ENCODE results near the gene CCNDBP1. TPM values are rescaled to one million over a fixed set of nuclear protein-coding genes. Genes with fewer than 3 reads are reported as not detected.

Gene CCNDBP1
- total and polyA plus RNA-seq, 2 of the 8 experiments (the other 6 are each of a cell fraction or from before 2014, with no cell fraction given) = 23.4 to 29.0 TPM

DNA sequence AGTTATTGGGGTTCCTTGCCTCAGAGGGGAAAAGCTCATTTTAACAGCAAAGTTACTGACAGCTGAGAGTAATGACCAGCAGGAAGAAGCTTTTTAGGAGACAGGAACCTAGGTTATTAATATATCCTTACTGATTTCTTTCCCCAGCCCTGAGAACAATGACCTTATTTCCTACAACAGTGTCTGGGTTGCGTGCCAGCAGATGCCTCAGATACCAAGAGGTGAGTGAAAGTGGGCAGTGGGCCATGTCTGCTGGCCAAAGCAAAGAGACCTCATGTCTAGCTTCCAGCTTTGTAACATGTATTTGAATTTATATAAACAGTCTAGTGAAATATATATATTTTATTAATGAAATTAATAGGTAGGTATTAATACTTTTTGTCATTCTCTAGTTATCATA, 5.0 kb downstream of the CCNDBP1 start:
- DNase-seq (ENCODE audit: low read depth in 1 of 2, low spot score in 2 of 2) = no peak
- no peaks in the 10 kb centered on the region for H3K27me3 ChIP-seq (replicated peaks in 1 of 4; ENCODE audit: control insufficient read depth in 3 of 4, extremely low read depth in 1 of 4, insufficient read depth in 3 of 4, low read length in 3 of 4)
- POLR2A ChIA-PET (ENCODE audit: partially characterized antibody) = no interaction called here
- TF ChIP-seq SAP30 (IDR thresholded peaks at IDR 0.05; ENCODE audit: insufficient read depth, insufficient replicate concordance, low read length) (no peak), RFX5 (IDR thresholded peaks at IDR 0.05; ENCODE audit: borderline replicate concordance, low read depth, low read length) (no peak), TCF12 (IDR thresholded peaks at IDR 0.05; ENCODE audit: low read depth, low read length) (no peak), CBX5 (IDR thresholded peaks at IDR 0.05; ENCODE audit: low read depth, low read length) (no peak), KDM4A (IDR thresholded peaks at IDR 0.05; ENCODE audit: low read depth, low read length, severe bottlenecking) (no peak), EP300 (IDR thresholded peaks at IDR 0.05; ENCODE audit: borderline replicate concordance in 1 of 2, low read depth in 2 of 2, low read length in 2 of 2) (no peak)

More for the DNA sequence above, 5.0 kb downstream of the CCNDBP1 start:
- Histone ChIP-seq H3K79me1 (ENCODE audit: low read depth, low read length) (no peaks in the 10 kb centered on the region), H2BK20ac (ENCODE audit: low read length) (no peak overlapping the region), H4K20me1 (replicated peaks in 1 of 2; ENCODE audit: control insufficient read depth in 1 of 2, insufficient read depth in 2 of 2, low read length in 2 of 2) (peaks cover 0 to 2% of the 10 kb centered on the region in 2 experiments), H2BK5ac (ENCODE audit: low read depth, low read length) (no peak overlapping the region), H2BK12ac (ENCODE audit: low read depth, low read length) (no peak overlapping the region), H4K5ac (ENCODE audit: insufficient read length, low read depth, low read length) (no peak overlapping the region), H3K79me2 (ENCODE audit: control insufficient read depth in 1 of 2, insufficient read depth in 2 of 2, low read length in 2 of 2) (no peaks in the 10 kb centered on the region), H3K9ac (replicated peaks in 1 of 4; ENCODE audit: extremely low read depth in 1 of 4, low read depth in 3 of 4, low read length in 3 of 4) (no peak overlapping the region), H2AFZ (ENCODE audit: low read length) (no peak overlapping the region), H3K18ac (ENCODE audit: extremely low read depth, low read length) (no peak overlapping the region), H3K56ac (replicated peaks; ENCODE audit: insufficient read length, low read depth, low read length) (no peak overlapping the region), H3K27ac (ENCODE audit: low read depth, low read length) (no peak overlapping the region), H2BK120ac (replicated peaks; ENCODE audit: low read depth, low read length) (no peak overlapping the region), H3K14ac (ENCODE audit: insufficient read length) (no peak overlapping the region), H3K23ac (ENCODE audit: insufficient read length) (no peak overlapping the region), H3K36me3 (ENCODE audit: control insufficient read depth in 2 of 4, insufficient read depth in 4 of 4, low read length in 3 of 4) (peaks cover 0 to 26% (median 4%) of the 10 kb centered on the region in 4 experiments; a peak in 5 of 8 replicates), H3K4me3 (ENCODE audit: extremely low read depth in 1 of 4, insufficient read depth in 2 of 4, low read depth in 3 of 4, low read length in 4 of 4) (no peak overlapping the region), H4K91ac (replicated peaks; ENCODE audit: insufficient read length, low read length) (no peak overlapping the region), H3K4ac (replicated peaks; ENCODE audit: insufficient read length, low read depth, low read length) (no peak overlapping the region), H3K23me2 (ENCODE audit: low read depth, low read length) (peaks cover 7% of the 10 kb centered on the region), H4K8ac (ENCODE audit: extremely low read depth, insufficient read depth, low read length) (no peak overlapping the region), H3K9me3 (ENCODE audit: insufficient read depth in 2 of 2, low read depth in 1 of 2, low read length in 1 of 2) (no peaks in the 10 kb centered on the region), H3K4me2 (ENCODE audit: insufficient read depth in 1 of 2, low read depth in 2 of 2, low read length in 2 of 2) (no peak overlapping the region), H2AK5ac (ENCODE audit: low read depth, low read length) (no peak overlapping the region), H3K4me1 (replicated peaks in 1 of 4; ENCODE audit: control insufficient read depth in 3 of 4, insufficient read depth in 4 of 4, low read length in 3 of 4) (peaks cover 0 to 4% (median 0%) of the 10 kb centered on the region in 4 experiments; a peak in 1 of 7 replicates), H2BK15ac (ENCODE audit: low read length) (no peak overlapping the region)
- CTCF ChIA-PET (ENCODE audit: partially characterized antibody) = interaction anchor here (0.7 to 7.5 kb wide), 6 partner anchors 14 to 140 kb away, joined by 3 to 58 read pairs (median 7); partner anchors contain the start of gene TGM5
- WGBS, 2 experiments (ENCODE audit: extremely low coverage in 1 of 2, insufficient coverage in 1 of 2, insufficient read length in 1 of 2, insufficient replicate concordance in 2 of 2, low coverage in 1 of 2, low lambda C conversion rate in 2 of 2, missing lambda C conversion rate in 1 of 2) = 84% methylated on average over 1 of the region's 1 CpG; no CpG with 5 or more reads in 1 of the 2 experiments
- no peak for FAIRE-seq

Measured in H1 (cell line).